Endothelial cell of hepatic sinusoid (primary cell): ENCODE data around the gene FYCO1.

Experiments
- in situ Hi-C: cut with HindIII; loops from 2 replicates; pipeline ENCODE4 v1.10.0; 2017; ENCODE audit warnings: low sequenced_read_pairs

FYCO1 gene

DNA sequence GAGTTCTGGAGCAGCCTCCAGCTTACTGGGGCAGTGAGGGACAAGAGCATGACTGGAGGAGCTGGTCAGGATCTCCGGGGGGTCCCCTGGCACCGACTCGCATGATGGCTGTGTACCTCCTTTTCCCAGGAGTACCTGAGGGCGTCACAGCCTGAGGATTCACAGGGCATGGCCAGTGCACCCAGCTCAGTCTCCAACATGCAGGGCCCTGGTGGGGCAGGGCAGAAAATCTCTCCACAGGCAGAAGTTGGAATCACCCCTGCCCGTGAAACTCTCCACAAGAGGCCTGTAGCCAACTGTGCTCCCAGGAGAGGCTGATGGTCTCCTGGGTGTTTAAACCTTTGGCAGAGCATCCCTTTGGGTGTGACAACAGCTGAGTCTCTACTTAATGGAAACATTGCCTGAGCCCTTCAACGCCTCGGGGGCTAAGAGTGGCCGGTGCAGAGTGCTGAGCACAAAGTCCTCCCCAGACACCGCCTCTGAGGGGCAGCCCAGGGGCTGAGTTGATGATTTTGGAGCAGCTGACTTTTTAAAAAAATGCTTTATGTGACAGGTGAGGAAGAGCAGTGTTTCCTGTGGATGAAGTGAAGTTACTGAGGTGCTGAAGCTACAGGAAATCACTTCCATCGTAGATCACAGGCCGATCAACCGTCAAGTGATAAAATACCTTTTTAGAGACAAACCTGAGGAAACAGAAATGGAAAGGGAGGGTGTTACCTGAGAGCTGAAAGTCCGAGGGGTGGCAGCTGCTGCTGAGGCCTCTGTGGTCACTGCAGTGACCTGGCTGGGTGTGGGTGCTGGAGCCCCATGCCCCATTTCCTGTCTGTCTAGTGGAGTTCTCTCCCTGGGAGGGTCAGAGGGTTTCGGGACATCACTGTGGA lies 74.2 kb downstream of the FYCO1 start:
- in situ Hi-C loops, result loop anchor here (5.0 kb wide), 1 partner anchor 54 kb away; no protein-coding TSS in a partner anchor

DNA sequence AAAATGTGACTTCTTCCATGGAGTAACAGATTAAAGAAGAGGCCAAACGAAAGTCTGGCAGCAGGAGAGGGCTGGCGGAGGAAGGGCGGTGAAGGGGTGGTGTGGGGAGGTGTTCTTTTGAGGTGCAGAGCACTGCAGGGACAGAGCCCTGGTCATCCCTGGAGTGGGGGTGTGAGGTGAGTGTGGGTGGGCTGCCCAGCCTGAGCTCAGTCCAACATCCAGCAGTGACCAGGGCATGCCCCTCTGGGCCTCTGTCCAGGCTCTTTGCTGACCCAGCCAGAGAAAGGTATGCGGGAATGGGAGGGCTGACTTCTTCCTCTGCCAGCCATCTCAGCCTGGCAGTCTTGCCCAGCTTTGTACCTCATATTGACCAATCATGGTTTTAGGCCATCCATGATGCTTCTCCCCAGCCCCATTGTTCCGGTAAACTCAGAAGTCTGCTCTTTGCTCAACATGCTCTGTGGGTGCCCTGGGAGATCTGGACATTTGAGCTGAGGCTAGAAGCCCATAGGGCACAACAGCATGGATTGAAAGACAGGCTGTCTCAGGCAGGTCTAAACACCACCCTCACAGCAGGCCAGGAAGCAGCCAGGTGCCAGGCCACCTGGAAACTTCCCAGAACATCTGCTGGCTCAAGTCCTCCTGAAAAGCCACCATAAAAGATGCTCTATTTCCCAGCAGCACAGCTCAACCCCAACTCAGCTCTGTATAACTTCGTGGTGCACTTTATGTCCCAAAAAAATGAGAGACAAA lies 78.3 kb downstream of the FYCO1 start:
- in situ Hi-C loops, result no loop called here

DNA sequence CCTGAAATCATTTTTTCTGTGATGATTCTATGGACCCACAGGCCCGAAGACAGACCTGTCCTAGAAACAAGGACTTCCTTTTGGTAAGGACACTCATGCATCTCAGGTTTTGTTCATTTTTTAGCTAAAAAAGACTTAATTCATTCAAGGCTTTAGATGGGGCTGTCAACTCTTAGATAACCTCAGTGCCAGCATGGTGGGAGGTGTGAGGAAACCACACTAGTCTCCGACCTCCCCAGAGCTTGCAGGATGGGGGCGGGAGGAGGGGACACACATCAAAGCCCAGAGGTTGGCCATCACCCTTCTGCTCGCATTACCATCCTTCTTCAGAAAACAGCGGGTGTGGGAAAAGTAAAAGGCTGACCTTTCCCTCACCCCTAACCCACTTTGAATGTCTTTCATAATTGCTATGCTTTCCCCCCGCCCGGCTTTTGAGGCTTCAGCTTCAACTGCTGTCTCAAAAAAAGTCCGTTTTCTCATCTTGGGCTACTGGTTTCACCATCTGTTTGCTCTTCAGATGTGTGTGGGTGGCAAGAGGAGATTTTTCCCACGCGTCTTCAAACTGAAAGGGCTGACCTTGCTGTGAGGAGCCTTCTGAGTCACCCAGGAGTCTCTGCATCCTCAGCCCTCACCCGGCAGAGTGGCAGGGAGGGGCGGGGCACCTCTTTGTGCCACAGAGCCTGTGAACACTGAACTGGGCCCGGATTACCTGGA lies 79.9 kb downstream of the FYCO1 start:
- in situ Hi-C loops, result no loop called here

DNA sequence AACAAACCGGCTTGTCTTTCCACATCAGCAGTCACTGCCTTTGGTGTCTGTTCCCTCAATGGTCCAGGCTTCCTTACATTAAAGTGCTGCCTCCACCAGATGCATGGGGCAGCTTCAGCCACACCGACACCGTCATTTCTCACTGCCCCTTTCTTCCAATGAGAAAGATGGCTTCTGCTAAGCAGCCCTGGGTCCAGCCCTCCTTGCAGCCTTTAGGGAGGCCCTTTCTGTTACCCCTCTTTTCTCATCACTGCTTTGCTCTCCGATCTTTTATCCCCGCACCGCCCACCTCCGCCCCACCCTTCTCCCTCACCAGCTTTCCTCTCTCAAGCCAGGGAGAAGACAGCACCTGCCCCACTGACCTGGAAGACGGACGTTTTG lies 80.6 kb downstream of the FYCO1 start:
- in situ Hi-C loops, result no loop called here

DNA sequence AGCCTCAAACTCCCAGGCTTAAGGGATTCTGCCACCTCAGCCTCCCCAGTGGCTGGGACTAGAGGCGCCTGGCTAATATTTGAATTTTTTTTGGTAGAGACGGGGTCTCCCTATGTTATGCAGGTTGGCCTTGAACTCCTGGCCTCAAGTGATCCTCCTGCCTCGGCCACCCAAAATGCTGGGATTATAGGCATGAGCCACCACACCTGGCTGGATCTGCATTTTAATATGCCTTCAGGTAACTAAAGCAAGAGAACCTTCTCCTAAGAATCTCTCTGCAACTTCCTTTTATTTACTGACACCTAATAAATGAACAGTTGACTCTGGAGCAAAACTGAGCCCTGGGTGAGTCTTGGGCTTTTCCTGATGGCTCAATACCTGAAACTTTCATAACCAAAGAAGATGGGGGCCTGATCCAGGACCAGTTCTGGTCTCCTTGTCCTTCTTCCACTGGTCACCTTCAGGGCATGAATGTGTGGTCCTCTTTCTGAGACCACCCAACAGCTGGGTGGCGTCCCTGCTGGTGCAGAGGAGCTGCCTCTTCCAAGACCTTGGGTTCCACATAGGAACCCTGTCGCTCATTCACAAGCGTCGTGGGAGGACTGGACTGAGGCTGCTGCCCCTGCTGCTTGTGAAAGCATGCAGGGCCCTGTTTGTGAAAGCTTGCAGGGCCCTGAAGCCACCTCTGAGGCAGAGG lies 81.1 kb downstream of the FYCO1 start:
- in situ Hi-C loops, result no loop called here

DNA sequence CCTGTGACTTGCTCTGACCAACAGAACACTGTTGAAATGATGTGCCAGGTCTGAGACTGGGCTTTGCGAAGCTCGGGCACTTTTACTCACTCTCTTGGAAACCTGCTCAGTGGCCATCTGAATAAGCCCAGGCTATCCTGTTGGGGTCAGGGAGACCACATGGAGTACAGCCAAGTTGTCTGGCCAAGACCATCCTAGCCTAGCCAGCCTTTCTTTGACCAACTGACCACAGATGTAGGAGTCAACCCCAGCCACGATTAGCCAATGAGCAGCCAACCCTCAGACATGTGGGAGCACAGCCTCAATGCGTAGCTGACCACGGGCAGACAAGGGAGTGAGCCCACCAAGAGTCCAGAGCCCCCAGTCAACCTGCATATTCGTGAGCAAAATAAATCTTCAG lies 83.2 kb downstream of the FYCO1 start:
- in situ Hi-C loops, result no loop called here

DNA sequence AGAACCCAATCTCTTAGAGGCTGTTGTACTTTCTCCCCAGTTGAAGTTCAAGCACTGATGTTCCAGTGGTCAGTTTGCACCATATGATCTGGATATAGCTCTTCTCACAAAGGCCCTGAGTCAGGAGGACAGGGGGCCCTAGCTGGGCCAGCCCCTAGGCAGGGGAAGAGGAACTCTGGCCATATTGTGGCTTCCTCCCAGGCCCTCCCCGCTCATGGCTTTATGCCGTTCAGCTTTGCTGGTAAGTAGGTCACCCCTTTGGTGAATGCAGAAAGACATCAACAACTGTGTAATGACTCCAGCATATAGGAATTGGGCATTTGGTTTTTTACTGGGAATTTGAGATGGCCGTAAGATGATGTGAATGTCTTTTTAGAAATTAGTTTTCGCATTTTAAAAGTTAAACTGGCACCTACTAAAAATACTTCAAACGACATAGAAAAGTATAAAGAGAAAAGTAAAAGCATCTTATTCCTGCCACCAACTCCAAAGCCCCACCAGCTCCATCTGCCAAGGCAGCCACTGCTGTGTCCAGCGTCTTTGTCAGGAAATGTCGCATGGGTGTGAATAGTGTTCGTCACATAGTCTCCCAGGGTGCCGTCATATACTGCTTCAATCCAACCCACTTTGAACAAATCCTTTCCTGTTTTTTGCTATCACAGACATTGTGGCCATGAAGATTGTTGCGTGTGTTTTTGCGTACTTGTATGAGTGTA lies 84.0 kb downstream of the FYCO1 start:
- in situ Hi-C loops, result no loop called here

DNA sequence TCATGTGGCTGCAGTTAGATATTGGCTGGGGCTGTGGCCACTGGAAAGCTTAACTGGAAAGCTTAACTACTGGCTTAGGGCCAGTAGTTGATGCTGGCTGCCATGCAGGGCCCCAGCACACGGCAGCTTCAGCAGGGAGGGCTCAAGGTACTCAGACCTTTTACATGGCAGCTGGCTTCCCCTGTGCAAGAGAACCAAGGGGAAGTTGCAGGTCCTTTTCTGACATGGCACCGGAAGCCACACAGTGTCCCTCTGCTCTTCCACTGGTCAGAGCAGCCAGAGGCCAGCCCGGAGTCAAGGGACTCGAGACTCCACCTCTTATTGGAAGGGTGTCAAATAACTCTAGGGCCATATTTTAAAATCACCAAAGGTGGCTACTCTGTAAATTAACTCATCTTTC lies 84.7 kb downstream of the FYCO1 start:
- in situ Hi-C loops, result no loop called here

DNA sequence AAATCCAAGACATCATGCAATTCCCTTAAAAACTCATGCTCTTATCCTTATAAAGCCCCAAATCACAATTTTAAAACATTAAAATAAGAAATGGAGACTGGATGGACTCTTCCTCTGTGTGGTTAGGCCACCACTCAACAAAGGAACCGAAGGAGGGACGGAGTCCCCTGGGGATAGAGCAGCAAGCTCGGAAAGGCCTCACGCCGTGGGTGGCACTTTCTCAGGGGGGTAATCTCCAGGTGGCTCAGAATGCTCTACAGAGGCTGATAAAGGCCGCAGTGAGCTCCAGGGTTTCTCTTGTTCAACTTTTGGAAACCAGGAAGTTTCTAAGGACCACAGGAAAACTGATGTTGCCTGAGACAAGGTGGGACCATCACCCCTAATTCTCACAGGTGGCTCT lies 86.1 kb downstream of the FYCO1 start:
- in situ Hi-C loops, result no loop called here

DNA sequence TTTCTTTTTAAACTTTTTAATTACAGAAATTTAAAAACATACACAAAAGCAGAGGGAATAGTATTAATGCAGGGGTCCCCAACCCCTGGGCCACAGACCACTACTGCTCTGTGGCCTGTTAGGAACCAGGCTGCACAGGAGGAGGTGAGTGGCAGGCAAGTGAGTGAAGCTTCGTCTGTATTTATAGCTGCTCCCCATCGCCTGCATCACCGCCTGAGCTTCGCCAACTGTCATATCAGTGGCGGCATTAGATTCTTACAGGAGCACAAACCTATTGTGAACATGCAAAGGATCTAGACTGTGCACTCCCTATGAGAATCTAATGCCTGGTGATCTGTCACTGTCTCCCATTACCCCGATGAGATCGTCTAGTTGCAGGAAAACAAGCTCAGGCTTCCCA lies 86.9 kb downstream of the FYCO1 start:
- in situ Hi-C loops, result no loop called here

DNA sequence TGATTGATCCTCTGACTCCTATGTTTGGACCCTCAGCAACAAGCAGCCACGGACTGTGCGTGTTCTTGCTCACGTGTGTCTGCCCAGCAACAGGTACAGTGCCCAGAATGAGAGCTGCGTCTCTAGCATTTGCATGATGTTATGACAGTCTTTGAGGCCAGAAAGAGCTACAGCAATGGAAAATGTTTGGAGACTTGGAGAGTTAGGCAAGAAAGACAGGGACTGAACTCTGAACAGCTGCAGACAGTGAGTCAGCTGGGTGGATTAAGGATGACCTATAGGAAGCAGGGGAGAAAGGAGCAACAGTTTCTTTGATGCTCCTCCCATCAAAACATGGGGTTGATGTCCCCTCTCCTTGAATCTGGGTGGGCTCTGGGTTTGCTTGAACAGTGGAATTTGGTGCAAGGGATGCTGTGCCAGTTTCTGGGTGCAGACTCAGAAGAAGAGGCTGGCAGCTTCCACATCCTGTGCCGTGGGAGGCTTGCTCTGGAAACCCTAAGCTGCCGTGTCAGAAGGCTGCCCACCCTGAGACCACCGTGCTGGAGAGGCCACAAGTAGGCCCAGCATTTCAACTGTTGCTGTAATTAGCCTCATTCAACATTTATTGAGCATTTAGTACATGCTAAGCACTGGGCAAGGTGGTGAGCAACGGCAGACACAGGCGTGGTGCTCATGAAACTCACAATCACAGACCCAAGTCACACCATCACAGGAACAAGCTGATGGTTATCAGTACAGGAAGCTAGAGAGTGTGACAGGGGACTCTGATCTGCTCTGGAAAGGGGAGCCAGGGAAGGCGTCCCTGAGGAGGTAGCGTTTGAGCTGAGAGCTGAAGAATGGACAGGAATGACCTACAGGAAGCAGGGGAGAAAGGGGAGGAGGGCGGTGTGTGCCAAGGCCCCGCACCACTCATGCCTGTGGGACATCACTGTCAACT lies 87.6 kb downstream of the FYCO1 start:
- in situ Hi-C loops, result no loop called here

DNA sequence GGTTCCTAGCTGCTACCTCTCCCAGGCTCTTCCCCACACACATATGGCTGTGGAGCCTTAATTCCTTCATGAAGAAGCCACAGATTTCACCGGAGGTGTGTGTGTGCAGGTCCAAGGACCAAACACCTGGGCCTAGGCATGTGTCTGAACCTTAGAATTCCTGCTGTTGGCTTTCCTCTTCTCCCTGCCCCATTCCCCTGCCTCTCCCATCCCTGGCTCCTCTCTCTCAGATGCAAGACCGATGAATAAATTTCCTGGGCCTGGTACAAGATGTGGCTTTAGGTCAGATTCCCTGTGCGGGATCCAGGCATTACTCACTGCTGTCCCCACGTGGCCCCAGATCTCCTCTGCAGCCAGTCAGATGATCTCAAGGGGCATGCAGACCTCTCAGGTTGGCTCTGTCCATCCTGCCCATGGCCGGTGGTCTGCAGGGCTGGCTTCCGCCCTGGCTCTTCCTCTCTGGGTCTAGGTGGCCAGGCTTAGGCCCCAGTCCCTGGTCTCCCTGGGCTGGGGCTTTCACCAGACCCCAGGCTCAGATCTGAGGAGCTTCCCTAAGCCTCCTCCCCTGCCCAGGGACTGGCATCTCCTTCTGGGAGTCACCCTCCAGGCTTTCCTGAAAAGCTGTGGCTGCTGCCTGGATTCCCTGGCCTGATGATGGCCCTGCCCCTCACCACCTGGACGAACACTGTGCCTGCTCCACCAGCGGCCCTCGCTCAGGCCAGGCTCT lies 88.8 kb downstream of the FYCO1 start:
- in situ Hi-C loops, result no loop called here

DNA sequence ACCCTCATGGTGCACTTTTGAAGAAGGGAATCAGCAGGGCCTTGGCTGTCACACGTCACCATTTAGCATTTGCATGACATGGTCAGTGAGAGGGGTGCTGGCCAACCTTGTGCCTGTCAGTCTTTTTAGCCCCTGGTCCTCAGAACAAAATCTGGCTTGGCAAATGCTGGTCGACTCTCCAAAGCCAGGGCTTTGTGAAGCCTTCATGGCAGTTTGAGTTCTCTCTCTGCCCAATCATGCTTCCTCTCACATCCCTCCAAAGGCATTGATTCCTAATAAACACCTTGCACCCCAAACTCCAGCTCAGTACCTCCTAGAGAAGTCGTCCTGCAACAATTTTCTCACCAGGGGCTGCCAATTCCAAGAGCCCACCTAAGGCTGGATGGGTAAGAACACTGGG lies 89.9 kb downstream of the FYCO1 start:
- in situ Hi-C loops, result no loop called here

DNA sequence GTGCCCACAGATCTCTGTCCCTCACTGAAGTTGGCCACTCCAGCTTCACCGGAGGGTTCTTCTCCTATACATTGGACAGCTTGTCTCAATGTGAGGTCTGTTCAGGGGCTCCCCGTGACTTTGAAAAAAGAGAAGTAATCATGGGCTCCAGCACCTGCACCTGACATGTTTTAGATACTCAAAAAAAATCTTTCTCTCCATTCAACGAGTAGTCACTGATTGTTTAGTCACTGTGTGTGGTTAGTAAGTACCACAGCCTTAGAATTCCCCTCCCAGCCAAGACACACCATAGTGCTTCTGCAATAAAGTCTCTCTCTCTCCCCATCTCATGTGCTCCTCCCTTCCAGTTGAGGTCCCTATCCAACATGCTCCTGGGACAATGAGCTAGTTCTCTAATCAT lies 90.7 kb downstream of the FYCO1 start:
- in situ Hi-C loops, result no loop called here

DNA sequence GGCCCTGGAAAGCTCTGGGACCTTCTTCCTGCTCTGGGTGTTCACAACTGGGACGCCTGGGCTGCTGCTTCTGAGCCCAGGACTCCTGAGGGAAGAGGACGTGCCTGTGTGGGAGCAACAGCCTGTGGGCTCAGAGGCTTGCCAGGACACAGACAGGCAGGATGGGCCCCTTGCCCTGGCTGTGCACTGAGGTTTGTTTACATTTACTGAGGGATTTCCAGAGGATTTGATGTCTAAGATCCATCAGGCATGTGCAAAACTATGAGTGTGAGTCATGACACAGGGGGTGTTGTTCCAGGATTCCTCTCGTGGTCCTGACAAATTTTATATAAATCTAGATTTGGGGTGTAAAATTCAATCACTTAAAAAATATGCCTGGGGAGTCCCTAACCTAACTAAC lies 98.7 kb downstream of the FYCO1 start:
- in situ Hi-C loops, result no loop called here

DNA sequence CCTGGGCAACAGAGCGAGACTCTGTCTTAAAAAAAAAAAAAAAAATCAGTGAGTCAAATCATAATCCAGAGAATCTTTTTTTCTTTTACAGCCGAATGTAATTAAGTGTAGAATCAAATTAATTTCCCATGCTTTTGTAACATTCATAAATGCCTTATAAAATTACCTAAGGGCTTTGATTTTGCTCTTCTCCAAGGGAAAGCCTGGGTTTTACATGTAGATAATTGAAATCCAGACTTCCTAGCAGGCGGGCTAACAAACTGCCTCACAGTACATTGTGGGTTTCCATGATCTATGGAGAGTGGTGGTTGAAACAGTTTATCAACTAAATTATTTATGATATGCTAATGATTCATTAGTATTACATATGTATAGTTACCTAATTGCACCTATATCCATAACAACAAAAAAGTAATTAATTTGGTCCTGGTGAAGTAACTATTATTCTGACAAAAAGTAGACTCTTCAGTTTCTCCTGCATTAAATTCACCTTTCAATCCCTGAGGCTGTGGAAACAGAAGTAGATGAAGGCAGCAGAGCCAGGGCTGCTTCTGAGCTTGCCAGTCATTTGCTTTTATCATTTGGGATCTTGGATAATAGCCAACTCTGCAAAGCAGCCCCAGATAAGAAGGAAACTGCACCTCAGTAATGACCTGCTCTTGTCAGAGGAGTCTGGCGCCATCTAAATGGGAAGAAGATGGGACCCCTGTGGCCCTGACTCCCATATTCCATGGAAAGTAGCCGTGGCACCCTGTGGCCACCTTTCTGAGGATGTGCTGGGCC lies 99.7 kb downstream of the FYCO1 start:
- in situ Hi-C loops, result no loop called here

DNA sequence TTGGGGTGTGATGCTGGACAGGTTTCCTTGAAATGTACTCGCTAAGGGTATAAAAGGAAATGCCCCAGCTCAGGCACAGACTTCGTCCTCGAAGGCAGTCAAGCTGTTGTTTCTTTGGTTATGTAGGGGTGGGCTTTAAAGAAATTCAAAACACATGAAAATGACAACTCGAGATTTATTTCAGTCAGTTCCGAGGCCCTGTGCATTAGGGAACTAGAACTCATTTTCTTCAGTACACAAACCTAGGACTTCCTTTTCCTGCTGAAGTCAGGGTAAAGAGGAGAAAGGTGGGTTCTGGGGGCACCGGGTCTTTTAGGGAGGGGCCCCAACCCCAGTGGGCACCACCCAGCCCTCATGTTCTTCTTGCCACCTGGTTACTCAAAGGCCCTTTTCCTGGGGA lies 101.6 kb downstream of the FYCO1 start:
- in situ Hi-C loops, result no loop called here

DNA sequence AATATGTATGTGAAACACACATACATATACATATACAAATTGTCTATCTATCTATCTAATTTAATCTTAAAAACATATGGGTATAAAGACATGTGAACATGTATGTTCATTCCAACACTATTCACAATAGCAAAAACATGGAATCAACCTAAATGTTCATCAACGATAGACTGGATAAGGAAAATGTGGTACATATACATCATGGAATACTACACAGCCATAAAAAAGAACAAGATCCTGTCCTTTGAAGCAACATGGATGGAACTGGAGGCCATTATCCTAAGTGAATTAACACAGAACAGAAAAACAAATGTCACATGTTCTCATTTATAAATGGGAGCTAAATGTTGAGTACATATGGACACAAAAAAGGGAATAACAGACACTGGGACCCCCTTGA lies 103.5 kb downstream of the FYCO1 start:
- in situ Hi-C loops, result no loop called here
